Smooth muscle cell (in vitro differentiated cells): ENCODE data around the gene RECQL. TPM values are rescaled to one million over a fixed set of nuclear protein-coding genes. Genes with fewer than 3 reads are reported as not detected.
A peak's percentile ranks its signal among the peaks of the same experiment; 100 is the strongest.
"Not testable (repeated sequence)": the region's sequence is repeated elsewhere in the genome, so short reads cannot be mapped to it uniquely, and the experiment has no call there.

Experiments
- DNase-seq: peaks from one replicate; lab custom pipeline; 2025; ENCODE audit not compliant: unreplicated experiment; lab: John Stamatoyannopoulos, UW
- H2AFZ ChIP-seq: fragments of 200-600 bp; sonication (generic); 2 replicates; pipeline ENCODE4 v1.6.0; 2016; ENCODE audit warnings: antibody characterized with exemption, low read depth, mild to moderate bottlenecking
- H3F3A ChIP-seq: fragments of 200-600 bp; sonication (generic); 2 replicates; pipeline ENCODE4 v1.6.0; 2017; ENCODE audit warnings: antibody characterized with exemption, low read depth
- H3K27ac ChIP-seq: fragments of 200-600 bp; sonication (generic); 2 replicates; pipeline ENCODE4 v1.5.1; 2016; ENCODE audit warnings: low read depth, mild to moderate bottlenecking
- H3K27me3 ChIP-seq: fragments of 200-600 bp; sonication (generic); 2 replicates; pipeline ENCODE4 v1.6.1; 2016; ENCODE audit warnings: low read depth, mild to moderate bottlenecking
- H3K36me3 ChIP-seq: fragments of 200-600 bp; sonication (generic); 2 replicates; pipeline ENCODE4 v1.5.1; 2016; ENCODE audit warnings: low read depth
- H3K4me1 ChIP-seq: fragments of 200-600 bp; sonication (generic); 2 replicates; pipeline ENCODE4 v1.5.1; 2016; ENCODE audit warnings: low read depth
- H3K4me2 ChIP-seq: fragments of 200-600 bp; sonication (generic); 2 replicates; pipeline ENCODE4 v1.6.0; 2016; ENCODE audit warnings: mild to moderate bottlenecking
- H3K4me3 ChIP-seq: fragments of 200-600 bp; sonication (generic); 2 replicates; pipeline ENCODE4 v1.5.1; 2016; ENCODE audit warnings: mild to moderate bottlenecking
- H3K79me2 ChIP-seq: fragments of 200-600 bp; sonication (generic); 2 replicates; pipeline ENCODE4 v1.6.0; 2016; ENCODE audit warnings: low read depth, mild to moderate bottlenecking
- H3K9ac ChIP-seq: fragments of 200-600 bp; sonication (generic); 2 replicates; pipeline ENCODE4 v1.6.0; 2016; ENCODE audit warnings: low read depth
- H3K9me3 ChIP-seq: fragments of 200-600 bp; sonication (generic); replicated peaks from 2 replicates; pipeline ENCODE4 v1.5.1; 2016; ENCODE audit warnings: low read depth
- H4K20me1 ChIP-seq: fragments of 200-600 bp; sonication (generic); 2 replicates; pipeline ENCODE4 v1.6.0; 2016; ENCODE audit warnings: low read depth
- CTCF ChIP-seq: fragments of 200-600 bp; sonication (generic); IDR thresholded peaks from 2 replicates; pipeline ENCODE4 v1.5.1; 2017; ENCODE audit warnings: borderline replicate concordance, mild to moderate bottlenecking, antibody characterized with exemption; ENCODE audit not compliant: insufficient read depth, poor library complexity, severe bottlenecking
- WGBS: methylation state at CpG from one replicate; pipeline ENCODE4 v1.1.7; 2016; ENCODE audit warnings: low lambda C conversion rate; 5-methylcytosine and 5-hydroxymethylcytosine counted together
- polyA plus RNA-seq: library from polyadenylated mRNA; unstranded; fragments of >200 nt; fragmentation: Nextera tagmentation; extraction: Ambion mirVana; gene quantifications from 2 replicates; pipeline ENCODE4 v1.2.1, GENCODE V29; 2016
- total RNA-seq: library from RNA; depleted of rRNA; stranded (reverse); fragments of >200 nt; gene quantifications from 2 replicates; pipeline ENCODE4 v1.2.3, GENCODE V29; 2014

The RECQL gene
- total and polyA plus RNA-seq, 2 experiments from 2014 or later = 34.5 to 75.3 TPM

GRCh38 chr12:21434699-21435098 lies 66.7 kb downstream of the RECQL start:
- no peak overlapping the region for H2AFZ ChIP-seq
- no peak overlapping the region for H3K9ac ChIP-seq
- 72% methylated on average over 2 of the region's 2 CpGs for WGBS
- no peaks in the 10 kb centered on the region for H3K9me3 ChIP-seq
- H3K79me2 ChIP-seq = peaks cover 15% of the 10 kb centered on the region
- H3K4me2 ChIP-seq = no peak overlapping the region
- H3K27me3 ChIP-seq = no peaks in the 10 kb centered on the region
- no peak overlapping the region for H3K4me3 ChIP-seq
- DNase-seq = no peak
- no peaks in the 10 kb centered on the region for H3K36me3 ChIP-seq
- no peak for TF ChIP-seq CTCF
- no peaks in the 10 kb centered on the region for H4K20me1 ChIP-seq
- H3K4me1 ChIP-seq = peaks cover 9% of the 10 kb centered on the region
- no peak overlapping the region for H3K27ac ChIP-seq
- H3F3A ChIP-seq = no peaks in the 10 kb centered on the region

GRCh38 chr12:21433525-21433924 lies 67.9 kb downstream of the RECQL start:
- Histone ChIP-seq H3K9ac (no peak overlapping the region), H3K36me3 (no peaks in the 10 kb centered on the region), H4K20me1 (no peaks in the 10 kb centered on the region), H3K4me2 (no peak overlapping the region), H3K4me1 (peaks cover 6% of the 10 kb centered on the region), H3K27me3 (no peaks in the 10 kb centered on the region), H3K9me3 (no peaks in the 10 kb centered on the region), H3K27ac (no peak overlapping the region), H3K79me2 (peaks cover 5% of the 10 kb centered on the region), H3K4me3 (no peak overlapping the region), H2AFZ (no peak overlapping the region), H3F3A (no peaks in the 10 kb centered on the region)
- no peak for DNase-seq
- TF ChIP-seq CTCF = no peak
- WGBS = 37% methylated on average over 2 of the region's 2 CpGs

- WGBS = 64% methylated on average over 4 of the region's 4 CpGs
- H3K27ac ChIP-seq = no peak overlapping the region
- no peak for TF ChIP-seq CTCF
- DNase-seq = no peak
- H3K27me3 ChIP-seq = no peaks in the 10 kb centered on the region
- no peaks in the 10 kb centered on the region for H3K36me3 ChIP-seq
- H3F3A ChIP-seq = no peaks in the 10 kb centered on the region
- no peaks in the 10 kb centered on the region for H3K9me3 ChIP-seq
- no peaks in the 10 kb centered on the region for H4K20me1 ChIP-seq
- H2AFZ ChIP-seq = no peak overlapping the region
- no peak overlapping the region for H3K9ac ChIP-seq
- no peaks in the 10 kb centered on the region for H3K4me1 ChIP-seq
- H3K79me2 ChIP-seq = no peaks in the 10 kb centered on the region
- no peak overlapping the region for H3K4me2 ChIP-seq
- no peak overlapping the region for H3K4me3 ChIP-seq
Observed at GRCh38 chr12:21429994-21430393, 71.4 kb downstream of the RECQL start.

GRCh38 chr12:21428241-21428640 lies 73.2 kb downstream of the RECQL start:
- Histone ChIP-seq H3K27me3 (no peaks in the 10 kb centered on the region), H3K79me2 (no peaks in the 10 kb centered on the region), H3K36me3 (no peaks in the 10 kb centered on the region), H3K9me3 (no peaks in the 10 kb centered on the region), H4K20me1 (no peaks in the 10 kb centered on the region), H3K27ac (no peak overlapping the region), H3K4me1 (no peaks in the 10 kb centered on the region), H3K4me3 (no peak overlapping the region), H3K9ac (no peak overlapping the region), H3K4me2 (no peak overlapping the region), H2AFZ (peak overlapping the region; percentile 39), H3F3A (no peaks in the 10 kb centered on the region)
- no peak for DNase-seq
- WGBS = 69% methylated on average over 4 of the region's 4 CpGs
- no peak for TF ChIP-seq CTCF

GRCh38 chr12:21419009-21419699 lies 82.3 kb downstream of the RECQL start:
- H3K4me3 ChIP-seq, H3K79me2 ChIP-seq, DNase-seq, H3K36me3 ChIP-seq, H3K4me2 ChIP-seq, H3F3A ChIP-seq, H3K9ac ChIP-seq, H3K9me3 ChIP-seq, H3K27ac ChIP-seq, H3K27me3 ChIP-seq, H4K20me1 ChIP-seq, H2AFZ ChIP-seq: not testable (repeated sequence)
- H3K4me1 ChIP-seq = peaks cover 11% of the 10 kb centered on the region
- WGBS = 85% methylated on average over 29 of the region's 30 CpGs
